NCI-H345 treated with DMSO at 0.1 percent for 48 hours (cell line): ENCODE measurements around the gene CPA4.
A peak's percentile ranks its signal among the peaks of the same experiment; 100 is the strongest.

Experiments
- DNase-seq: peaks from one replicate; lab custom pipeline; 2025; ENCODE audit not compliant: unreplicated experiment; lab: John Stamatoyannopoulos, UW

CPA4 gene

DNA sequence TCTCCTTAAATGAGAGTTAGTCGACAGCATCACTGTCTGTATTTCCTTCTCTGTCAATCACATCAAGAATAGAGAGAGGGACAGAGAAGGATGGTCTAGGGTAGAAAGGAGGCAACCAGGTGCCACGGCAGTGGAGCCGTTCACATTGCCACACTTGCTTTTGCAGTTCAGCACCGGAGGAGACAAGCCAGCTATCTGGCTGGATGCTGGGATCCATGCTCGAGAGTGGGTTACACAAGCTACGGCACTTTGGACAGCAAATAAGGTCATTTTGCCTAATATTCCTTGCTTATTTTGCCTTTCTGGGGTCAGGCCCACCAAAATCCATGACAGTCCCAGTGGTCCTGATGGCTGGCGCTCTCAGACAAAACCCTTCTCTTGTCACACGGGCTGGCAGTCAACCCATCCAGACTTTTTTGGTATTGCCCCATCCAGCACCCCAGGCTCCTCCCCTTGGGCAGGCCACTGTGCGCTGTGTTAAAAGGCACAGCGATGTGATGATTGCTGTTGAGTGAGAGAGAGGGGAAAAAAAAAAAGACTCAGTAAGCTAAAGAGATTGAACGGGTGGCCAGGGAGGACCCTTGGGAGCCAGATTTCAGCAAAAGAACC, 17.9 kb upstream of the CPA4 start:
- DNase-seq = no peak

- no peak for DNase-seq
Measured at GRCh38 chr7:130275826-130276297, 17.1 kb upstream of the CPA4 start.

- no peak for DNase-seq
Measured at GRCh38 chr7:130276796-130277762, 15.9 kb upstream of the CPA4 start.

GRCh38 chr7:130277763-130278643, 15.0 kb upstream of the CPA4 start:
- DNase-seq = peak; percentile 17

DNA sequence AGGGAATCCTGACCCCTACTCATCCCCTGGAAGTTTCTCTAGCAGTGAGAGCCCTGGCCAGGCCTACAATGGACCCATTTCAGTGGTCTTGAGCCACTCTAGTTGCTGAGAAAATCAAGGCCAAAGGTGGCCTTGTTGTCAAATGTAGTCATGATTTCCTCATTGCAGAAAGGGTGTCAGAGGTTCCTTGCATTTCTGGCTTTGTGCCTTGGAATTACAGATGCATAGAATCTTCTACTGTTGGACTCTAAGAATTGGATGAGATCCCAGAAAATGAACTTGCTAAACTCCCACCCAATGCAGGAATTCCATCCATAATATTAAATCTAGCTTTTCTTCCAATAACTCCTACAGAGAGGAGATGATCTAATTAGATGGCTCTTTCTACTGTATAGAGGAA, 14.1 kb upstream of the CPA4 start:
- DNase-seq = no peak

DNA sequence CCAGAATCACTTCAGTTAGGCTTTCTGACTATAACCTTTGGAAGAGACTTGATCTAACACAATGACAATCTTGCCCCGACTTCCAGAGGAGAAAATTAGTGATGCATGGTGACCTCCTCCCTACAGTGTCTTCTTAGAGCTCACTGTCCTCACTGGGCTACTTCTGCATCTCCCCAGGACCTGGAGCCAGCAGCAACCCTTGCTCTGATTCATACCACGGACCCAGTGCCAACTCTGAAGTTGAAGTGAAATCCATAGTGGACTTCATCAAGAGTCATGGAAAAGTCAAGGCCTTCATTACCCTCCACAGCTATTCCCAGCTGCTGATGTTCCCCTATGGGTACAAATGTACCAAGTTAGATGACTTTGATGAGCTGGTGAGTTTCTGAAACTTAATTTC, 13.7 kb upstream of the CPA4 start:
- no peak for DNase-seq

- no peak for DNase-seq
Measured at GRCh38 chr7:130279906-130280305, 13.1 kb upstream of the CPA4 start.

DNA sequence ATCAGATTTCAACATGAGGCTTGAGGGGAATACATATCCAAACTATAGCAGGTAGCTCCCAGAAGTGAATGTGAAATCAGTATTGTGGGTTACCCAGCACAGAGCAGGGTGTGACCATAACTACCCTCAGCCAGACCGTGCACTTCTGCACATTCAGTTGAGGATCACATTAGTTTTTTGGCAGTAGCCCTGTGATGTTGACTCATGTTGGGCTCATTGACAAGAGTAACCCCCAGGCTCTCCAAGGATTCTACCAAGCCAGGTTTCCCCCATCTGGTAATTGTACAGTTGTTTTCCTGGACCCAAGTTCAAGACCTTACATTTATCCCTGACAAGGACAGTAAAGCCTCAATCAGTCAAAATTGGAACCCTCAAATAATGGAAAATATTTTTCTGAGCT, 11.7 kb upstream of the CPA4 start:
- DNase-seq = no peak

GRCh38 chr7:130286881-130287280, 6.1 kb upstream of the CPA4 start:
- no peak for DNase-seq

DNA sequence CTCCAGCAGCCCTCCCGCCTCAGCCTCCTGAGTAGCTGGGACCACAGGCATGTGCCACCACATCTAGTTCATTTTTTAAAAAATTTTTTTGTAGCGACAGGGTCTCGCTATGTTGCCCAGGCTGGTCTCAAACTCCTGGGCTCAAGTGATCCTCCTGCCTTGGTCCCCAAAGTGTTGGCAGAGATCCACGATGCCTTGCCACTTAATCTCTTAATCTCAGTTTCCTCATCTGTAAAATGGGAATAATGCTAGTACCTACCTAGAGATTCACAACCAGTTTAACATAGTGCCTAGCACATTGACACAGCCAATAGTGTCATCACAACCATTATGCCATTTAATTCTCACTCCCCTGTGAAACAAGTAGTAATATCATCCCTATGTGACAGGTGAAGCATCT, 4.8 kb upstream of the CPA4 start:
- DNase-seq = no peak

DNA sequence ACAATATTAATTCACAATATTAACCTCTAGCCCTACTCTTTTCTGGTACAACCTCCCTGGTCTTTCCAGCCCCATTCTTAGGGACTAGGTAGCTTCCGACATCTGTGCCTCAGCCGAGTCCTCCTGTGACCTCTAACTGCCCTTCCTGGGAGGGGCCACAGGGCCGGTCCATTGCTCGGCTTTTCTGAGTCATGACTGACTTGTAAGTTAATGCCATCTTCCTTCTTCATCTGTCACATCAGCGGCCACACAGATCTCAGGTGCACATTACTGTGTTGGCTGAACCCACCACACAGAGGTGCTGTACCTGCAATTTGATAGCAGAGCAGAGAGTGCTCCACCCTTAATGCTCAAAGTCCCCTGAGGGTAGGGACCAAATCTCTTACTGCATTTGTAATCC, 4.1 kb upstream of the CPA4 start:
- DNase-seq = no peak

DNA sequence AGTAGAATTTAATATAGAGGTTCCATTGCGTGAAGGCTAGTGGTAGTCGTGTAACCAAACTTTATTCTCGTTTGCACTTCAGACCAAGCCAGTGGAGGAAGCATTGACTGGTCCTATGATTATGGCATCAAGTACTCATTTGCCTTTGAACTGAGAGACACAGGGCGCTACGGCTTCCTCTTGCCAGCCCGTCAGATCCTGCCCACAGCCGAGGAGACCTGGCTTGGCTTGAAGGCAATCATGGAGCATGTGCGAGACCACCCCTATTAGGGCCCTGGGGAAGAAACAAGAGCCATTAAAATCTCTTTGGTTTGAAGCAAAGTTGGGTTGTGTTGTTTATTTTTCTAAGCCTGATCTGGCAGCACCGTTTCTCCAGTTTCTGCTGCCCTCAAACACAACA, 3.5 kb upstream of the CPA4 start:
- DNase-seq = no peak

- DNase-seq = no peak
Measured at GRCh38 chr7:130290745-130291144, 2.2 kb upstream of the CPA4 start.

DNA sequence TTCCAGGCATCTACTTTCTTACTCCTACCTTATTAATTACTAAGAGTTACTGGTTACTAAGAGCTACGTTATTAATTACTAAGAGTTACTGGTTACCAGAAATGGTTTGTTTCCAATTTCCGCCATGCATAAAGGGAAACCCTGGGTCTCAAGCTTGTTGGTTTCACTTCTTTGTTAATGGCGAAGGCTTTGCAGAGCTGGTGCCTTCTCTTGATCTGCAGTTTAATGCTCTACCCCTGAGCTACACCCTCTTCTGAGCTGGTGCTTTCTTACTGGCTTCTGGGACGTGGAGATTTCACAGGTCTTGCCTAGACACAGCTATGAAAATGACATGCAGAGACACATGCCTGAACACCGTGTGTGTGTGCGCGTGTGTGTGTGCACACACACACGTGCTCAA, 560 bp downstream of the CPA4 start:
- DNase-seq = no peak

DNA sequence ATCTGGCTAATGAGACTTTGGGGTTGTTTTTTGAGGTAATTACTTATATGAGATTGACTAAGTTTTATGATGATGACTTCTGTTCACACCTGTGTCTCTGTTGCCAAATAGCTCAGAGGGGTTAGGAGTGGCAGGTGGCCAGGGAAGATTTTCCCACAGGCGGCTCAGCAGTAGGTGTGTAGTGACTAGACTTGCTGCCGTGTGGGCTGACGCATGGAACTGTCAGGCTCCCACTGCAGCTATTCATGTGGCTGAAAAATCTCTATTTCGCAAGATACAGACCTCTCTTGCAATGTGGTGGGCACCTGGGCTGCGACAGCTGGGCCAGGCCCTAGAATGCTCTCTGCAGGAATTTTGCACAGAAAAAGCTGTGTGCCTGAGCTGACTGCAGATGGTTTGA, 1.4 kb downstream of the CPA4 start:
- DNase-seq = no peak

DNA sequence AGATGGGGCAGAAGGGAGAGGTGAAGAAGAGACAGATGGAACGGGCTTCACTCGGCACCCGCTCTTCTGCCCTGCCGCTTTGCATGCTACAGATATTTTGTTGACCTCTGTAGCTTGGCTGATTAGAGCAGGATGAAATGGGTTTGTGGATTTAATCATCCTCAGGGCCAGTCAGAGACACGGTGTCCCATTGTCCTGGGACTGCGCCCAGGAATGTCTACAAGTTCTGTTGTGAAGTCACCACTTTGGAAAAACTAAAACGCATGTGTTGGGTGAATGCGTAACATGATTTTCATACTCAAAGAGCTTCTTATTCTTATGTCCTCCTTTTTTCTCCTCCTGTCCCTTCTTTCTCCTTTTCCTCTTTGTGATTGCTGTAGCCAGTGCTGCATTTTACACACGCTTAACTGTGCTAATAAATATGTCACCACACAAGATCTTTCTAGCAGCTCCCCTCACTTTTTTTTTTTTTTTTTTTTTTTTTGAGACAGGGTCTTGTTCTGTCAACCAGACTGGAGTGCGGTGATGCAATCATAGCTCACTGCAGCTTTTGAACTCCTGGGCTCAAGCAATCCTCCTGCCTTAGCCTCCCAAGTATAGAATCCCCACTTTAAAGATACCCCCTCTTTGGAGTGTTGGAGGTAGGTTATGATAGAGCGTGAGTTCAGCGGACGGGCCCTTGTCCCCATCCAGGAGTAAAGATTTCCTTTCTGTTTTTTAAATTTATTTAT, 3.4 kb downstream of the CPA4 start:
- DNase-seq = no peak

DNA sequence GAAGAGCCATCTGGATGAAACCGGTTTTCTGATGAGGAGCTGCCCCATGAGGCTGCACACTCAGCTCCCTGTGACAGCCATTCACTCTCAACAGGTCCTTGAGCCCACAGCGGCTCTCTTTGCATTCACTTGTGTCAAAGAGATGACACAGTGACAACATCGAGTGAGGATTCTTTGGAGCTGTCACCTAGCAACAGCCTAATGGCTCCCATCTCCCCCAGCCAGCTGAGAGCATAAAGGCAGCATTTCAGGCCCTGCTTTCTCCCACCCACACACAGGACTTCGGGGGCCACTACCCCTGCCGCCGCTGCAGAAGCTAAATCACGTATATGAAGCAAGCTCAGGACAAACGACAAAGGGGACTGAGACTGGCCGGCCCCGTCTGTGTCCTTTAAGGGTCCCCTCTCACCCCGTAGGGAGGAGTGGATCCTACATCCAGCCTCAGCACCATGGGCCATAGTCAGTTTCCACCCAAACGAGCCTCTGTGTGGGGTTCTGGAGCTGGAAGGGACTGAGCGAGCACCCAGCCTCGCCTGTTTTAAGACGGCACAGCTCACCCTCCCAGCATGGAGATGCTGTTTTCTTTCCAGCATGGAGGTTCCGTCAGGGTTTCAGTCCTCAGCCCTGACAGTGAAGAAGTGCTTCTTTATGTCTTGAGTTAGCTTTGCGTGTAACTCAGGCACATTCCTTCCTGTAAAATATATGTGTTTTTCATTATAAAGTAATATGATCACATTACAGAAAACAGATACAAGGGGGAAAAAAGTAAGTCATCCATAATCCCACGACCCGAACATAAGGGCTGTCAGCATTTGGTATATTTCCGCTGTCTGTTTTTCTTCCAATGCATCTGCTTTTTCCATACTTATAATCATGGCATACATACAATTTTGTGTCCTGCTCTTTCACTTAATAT, 4.9 kb downstream of the CPA4 start:
- peak; percentile 90 for DNase-seq

DNA sequence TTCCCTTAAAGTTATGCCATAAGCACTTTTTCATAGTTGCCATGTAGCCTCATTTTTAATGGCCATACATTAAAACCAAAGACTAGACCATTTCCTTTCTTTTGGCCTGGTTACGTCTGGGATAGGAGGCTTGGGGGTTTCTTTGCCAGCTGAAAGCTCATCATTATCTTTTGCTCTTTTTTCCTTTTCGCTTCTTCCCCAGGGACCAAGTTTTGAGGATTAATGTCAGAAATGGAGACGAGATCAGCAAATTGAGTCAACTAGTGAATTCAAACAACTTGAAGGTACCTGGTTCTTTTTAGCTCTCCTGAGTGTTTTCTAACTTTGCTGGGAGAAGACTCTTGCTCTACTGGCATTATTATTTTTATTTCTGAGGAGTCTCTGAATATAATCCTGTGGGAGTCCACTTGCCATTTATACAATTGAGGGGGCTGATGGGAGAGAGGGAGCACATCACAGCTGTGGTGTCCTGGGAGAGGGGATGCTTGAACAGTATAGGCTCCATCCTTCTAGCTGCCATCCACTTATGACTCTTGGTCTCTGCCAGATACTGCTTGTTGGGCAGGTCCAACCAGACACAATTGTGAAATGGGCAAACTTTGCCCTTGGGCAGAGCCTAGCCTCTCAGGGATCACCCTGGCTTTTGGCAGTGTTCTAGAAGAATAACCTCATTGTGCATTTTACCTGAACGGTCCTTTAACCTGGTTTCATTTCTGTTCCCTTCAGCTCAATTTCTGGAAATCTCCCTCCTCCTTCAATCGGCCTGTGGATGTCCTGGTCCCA, 5.8 kb downstream of the CPA4 start:
- no peak for DNase-seq

DNA sequence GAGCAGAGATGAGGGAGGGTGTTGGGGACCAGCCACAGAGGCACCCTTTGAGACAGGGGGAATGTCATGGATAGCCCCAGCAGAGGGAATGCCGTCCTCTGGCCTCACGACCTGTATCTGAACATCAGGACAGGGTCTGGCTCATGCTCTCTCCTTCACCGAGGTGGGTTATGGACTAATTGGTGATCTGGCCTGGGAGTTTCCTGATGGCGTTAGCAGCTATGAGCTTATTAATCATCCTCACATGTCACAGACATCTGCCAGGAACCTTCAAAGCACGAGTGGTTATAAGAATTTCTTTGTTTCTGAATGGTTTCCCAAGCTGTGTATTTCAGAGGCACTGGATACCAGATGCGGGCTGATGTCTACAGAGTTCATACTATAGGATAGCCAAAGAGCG, 6.9 kb downstream of the CPA4 start:
- DNase-seq = no peak
